GM23338 (cell line): Measurements from ENCODE around the gene MYL5. TPM values are rescaled to one million over a fixed set of nuclear protein-coding genes. Genes with fewer than 3 reads are reported as not detected.

Source experiments
- ATAC-seq: fragments of 200-7000 bp; cut with Tn5 transposase; 3 replicates; pipeline ENCODE4 v1.9.1; 2020
- DNase-seq: peaks from one replicate; pipeline ENCODE4 v3.0.0-alpha.2; 2015; ENCODE audit warnings: low spot score
- H2AFZ ChIP-seq: fragments of 200-600 bp; sonication (generic); 2 replicates; pipeline ENCODE4 v1.8.0; 2016; ENCODE audit warnings: antibody characterized with exemption, mild to moderate bottlenecking, moderate library complexity
- H3F3A ChIP-seq: fragments of 200-600 bp; sonication (generic); replicated peaks from 2 replicates; pipeline ENCODE4 v1.8.0; 2017; ENCODE audit warnings: antibody characterized with exemption, mixed run types, low read depth
- H3K27ac ChIP-seq: fragments of 200-600 bp; sonication (generic); 2 replicates; pipeline ENCODE4 v1.6.1; 2016; ENCODE audit warnings: low read depth
- H3K27me3 ChIP-seq: fragments of 200-600 bp; sonication (generic); 2 replicates; pipeline ENCODE4 v1.8.0; 2016; ENCODE audit warnings: mild to moderate bottlenecking, mixed run types, moderate library complexity; ENCODE audit not compliant: insufficient read depth
- H3K36me3 ChIP-seq: fragments of 200-600 bp; sonication (generic); 2 replicates; pipeline ENCODE4 v1.8.0; 2016; ENCODE audit warnings: mild to moderate bottlenecking; ENCODE audit not compliant: insufficient read depth
- H3K4me1 ChIP-seq: fragments of 200-600 bp; sonication (generic); 2 replicates; pipeline ENCODE4 v1.8.0; 2016; ENCODE audit warnings: mild to moderate bottlenecking, moderate library complexity; ENCODE audit not compliant: insufficient read depth
- H3K4me2 ChIP-seq: fragments of 200-600 bp; sonication (generic); 2 replicates; pipeline ENCODE4 v1.7.1; 2017; ENCODE audit warnings: mixed run types
- H3K4me3 ChIP-seq: fragments of 200-600 bp; sonication (generic); 2 replicates; pipeline ENCODE4 v1.6.1; 2016; ENCODE audit warnings: mixed run types
- H3K79me2 ChIP-seq: fragments of 200-600 bp; sonication (generic); replicated peaks from 2 replicates; pipeline ENCODE4 v1.8.0; 2017; ENCODE audit warnings: mild to moderate bottlenecking; ENCODE audit not compliant: insufficient read depth
- H3K9me2 ChIP-seq: fragments of 200-600 bp; sonication (generic); 2 replicates; pipeline ENCODE4 v1.8.0; 2017; ENCODE audit not compliant: insufficient read depth
- H4K20me1 ChIP-seq: fragments of 200-600 bp; sonication (generic); replicated peaks from 2 replicates; pipeline ENCODE4 v1.8.0; 2017; ENCODE audit warnings: mild to moderate bottlenecking; ENCODE audit not compliant: insufficient read depth
- H3K27ac Mint-ChIP-seq: 2 replicates; pipeline ENCODE4 v1.8.0; 2020; ENCODE audit warnings: inconsistent platforms, mild to moderate bottlenecking, moderate library complexity, mixed read lengths
- H3K27me3 Mint-ChIP-seq: 3 replicates; pipeline ENCODE4 v1.8.0; 2022; ENCODE audit warnings: low read depth, mild to moderate bottlenecking, moderate library complexity, mixed read lengths, inconsistent platforms; ENCODE audit not compliant: insufficient read depth, poor library complexity
- H3K36me3 Mint-ChIP-seq: 3 replicates; pipeline ENCODE4 v1.8.0; 2021; ENCODE audit warnings: low read depth, mild to moderate bottlenecking, inconsistent platforms, moderate library complexity, mixed read lengths
- H3K4me1 Mint-ChIP-seq: 3 replicates; pipeline ENCODE4 v1.8.0; 2020; ENCODE audit warnings: mild to moderate bottlenecking, inconsistent platforms, mixed read lengths
- H3K4me3 Mint-ChIP-seq: 3 replicates; pipeline ENCODE4 v1.8.0; 2021; ENCODE audit warnings: moderate library complexity, mild to moderate bottlenecking, inconsistent platforms, mixed read lengths
- H3K9me3 Mint-ChIP-seq: 3 replicates; pipeline ENCODE4 v1.8.0; 2020; ENCODE audit warnings: moderate library complexity, mild to moderate bottlenecking, inconsistent platforms, mixed read lengths
- CREB1 ChIP-seq: fragments of 250-450 bp; sonication (Bioruptor Pico); IDR thresholded peaks from 2 replicates; pipeline ENCODE4 v1.5.0; 2020; ENCODE audit warnings: low read depth, mild to moderate bottlenecking, moderate library complexity
- EZH2 ChIP-seq: fragments of 200-600 bp; sonication (generic); IDR thresholded peaks from one replicate; pipeline ENCODE4 v1.8.0; 2017; ENCODE audit warnings: antibody characterized with exemption, mild to moderate bottlenecking, low read depth; ENCODE audit not compliant: unreplicated experiment
- POLR2AphosphoS5 ChIP-seq: IDR thresholded peaks from 2 replicates; pipeline ENCODE4 v1.6.1; 2016; ENCODE audit warnings: antibody characterized with exemption, low read depth
- ZNF114 ChIP-seq: fragments of 250-450 bp; sonication (Bioruptor Pico); IDR thresholded peaks from 2 replicates; pipeline ENCODE4 v1.5.0; 2020; ENCODE audit warnings: mild to moderate bottlenecking, moderate library complexity
- polyA plus RNA-seq: library from polyadenylated mRNA; unstranded; fragments of >200 nt; fragmentation: Nextera tagmentation; extraction: Ambion mirVana; gene quantifications from 2 replicates; pipeline ENCODE4 v1.2.1, GENCODE V29; 2016
- total RNA-seq: library from RNA; depleted of rRNA; stranded (reverse); fragments of >200 nt; shearing (Covaris generic); gene quantifications from 2 replicates; pipeline ENCODE4 v1.2.3, GENCODE V29; 2014
- TF ChIP-seq, protein P1 (sequence below), 2 experiments: fragments of 200-600 bp in 1 of 2; sonication (generic) in 1 of 2; conservative IDR thresholded peaks; 2 replicates each; pipeline versions ENCODE4 v1.5.1 to v1.6.1; 2016 to 2017; ENCODE audit warnings: antibody characterized with exemption in 2 of 2, low read depth in 2 of 2, mild to moderate bottlenecking in 2 of 2, moderate library complexity in 1 of 2
- TF ChIP-seq, protein P2 (sequence below): IDR thresholded peaks from 2 replicates; pipeline ENCODE4 v1.6.1; 2016; ENCODE audit warnings: antibody characterized with exemption
- TF ChIP-seq, protein P3 (sequence below): fragments of 250-450 bp; sonication (Bioruptor Pico); IDR thresholded peaks from 2 replicates; pipeline ENCODE4 v1.5.0; 2020; ENCODE audit warnings: mild to moderate bottlenecking, moderate library complexity
- TF ChIP-seq, protein P4 (sequence below): IDR thresholded peaks from one replicate; pipeline ENCODE4 v1.6.1; 2018; ENCODE audit warnings: antibody characterized with exemption; ENCODE audit not compliant: unreplicated experiment

The MYL5 gene
- total and polyA plus RNA-seq, 2 experiments from 2014 or later, result 3.0 to 4.4 TPM

DNA sequence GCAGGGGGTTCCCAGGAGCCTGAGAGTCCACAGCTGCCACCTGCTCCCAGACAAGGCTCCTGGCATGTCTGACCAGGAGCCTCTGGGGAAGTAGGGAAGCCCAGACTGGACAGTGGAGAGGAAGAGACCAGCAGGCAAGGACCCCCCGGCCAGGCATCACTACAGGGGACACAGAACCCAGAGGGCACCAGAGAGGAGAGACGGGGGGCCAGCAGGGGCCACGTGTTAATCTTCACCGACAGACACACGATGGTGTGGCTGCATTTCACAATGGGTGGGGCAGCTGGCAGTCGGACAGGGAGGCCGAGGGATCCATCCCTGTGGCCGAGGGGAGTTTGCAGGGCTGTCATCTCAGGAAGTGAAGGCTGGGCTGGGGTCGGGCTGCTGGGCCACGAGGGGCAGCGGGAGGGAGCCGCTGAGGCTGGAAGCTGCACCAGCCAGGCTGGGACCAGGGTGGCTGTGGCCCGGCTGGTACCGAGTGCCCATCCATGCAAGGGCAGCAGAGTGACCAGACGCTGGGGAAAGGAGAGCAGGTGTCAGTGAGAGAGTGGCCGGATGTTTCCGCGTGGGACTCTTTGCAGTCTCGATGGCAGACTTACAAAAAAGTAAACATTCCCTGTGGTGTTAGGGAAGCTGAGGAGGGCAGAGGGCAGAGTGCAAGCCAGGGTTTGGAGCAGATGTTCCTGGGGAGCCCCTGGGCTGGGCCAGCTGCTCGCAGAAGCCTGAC, 44.3 kb upstream of the MYL5 start:
- Mint-ChIP-seq H3K27me3 (peaks cover 23% of the 10 kb centered on the region), H3K4me3 (no peak overlapping the region), H3K27ac (no peak overlapping the region), H3K9me3 (peaks cover 21% of the 10 kb centered on the region), H3K36me3 (peaks cover 8% of the 10 kb centered on the region; the same call in 1 of the 3 replicates), H3K4me1 (peaks cover 4% of the 10 kb centered on the region; the same call in 2 of the 3 replicates)
- TF ChIP-seq, protein P1, sequence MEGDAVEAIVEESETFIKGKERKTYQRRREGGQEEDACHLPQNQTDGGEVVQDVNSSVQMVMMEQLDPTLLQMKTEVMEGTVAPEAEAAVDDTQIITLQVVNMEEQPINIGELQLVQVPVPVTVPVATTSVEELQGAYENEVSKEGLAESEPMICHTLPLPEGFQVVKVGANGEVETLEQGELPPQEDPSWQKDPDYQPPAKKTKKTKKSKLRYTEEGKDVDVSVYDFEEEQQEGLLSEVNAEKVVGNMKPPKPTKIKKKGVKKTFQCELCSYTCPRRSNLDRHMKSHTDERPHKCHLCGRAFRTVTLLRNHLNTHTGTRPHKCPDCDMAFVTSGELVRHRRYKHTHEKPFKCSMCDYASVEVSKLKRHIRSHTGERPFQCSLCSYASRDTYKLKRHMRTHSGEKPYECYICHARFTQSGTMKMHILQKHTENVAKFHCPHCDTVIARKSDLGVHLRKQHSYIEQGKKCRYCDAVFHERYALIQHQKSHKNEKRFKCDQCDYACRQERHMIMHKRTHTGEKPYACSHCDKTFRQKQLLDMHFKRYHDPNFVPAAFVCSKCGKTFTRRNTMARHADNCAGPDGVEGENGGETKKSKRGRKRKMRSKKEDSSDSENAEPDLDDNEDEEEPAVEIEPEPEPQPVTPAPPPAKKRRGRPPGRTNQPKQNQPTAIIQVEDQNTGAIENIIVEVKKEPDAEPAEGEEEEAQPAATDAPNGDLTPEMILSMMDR (conservative IDR thresholded peaks at IDR 0.05; ENCODE audit: low read depth in 2 of 2), result no peak
- TF ChIP-seq CREB1 (CRISPR knock-in tag) (no peak), POLR2AphosphoS5 (no peak), EZH2 (no peak), ZNF114 (CRISPR knock-in tag) (no peak)
- TF ChIP-seq, protein P2, sequence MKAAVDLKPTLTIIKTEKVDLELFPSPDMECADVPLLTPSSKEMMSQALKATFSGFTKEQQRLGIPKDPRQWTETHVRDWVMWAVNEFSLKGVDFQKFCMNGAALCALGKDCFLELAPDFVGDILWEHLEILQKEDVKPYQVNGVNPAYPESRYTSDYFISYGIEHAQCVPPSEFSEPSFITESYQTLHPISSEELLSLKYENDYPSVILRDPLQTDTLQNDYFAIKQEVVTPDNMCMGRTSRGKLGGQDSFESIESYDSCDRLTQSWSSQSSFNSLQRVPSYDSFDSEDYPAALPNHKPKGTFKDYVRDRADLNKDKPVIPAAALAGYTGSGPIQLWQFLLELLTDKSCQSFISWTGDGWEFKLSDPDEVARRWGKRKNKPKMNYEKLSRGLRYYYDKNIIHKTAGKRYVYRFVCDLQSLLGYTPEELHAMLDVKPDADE, result no peak
- TF ChIP-seq, protein P3, sequence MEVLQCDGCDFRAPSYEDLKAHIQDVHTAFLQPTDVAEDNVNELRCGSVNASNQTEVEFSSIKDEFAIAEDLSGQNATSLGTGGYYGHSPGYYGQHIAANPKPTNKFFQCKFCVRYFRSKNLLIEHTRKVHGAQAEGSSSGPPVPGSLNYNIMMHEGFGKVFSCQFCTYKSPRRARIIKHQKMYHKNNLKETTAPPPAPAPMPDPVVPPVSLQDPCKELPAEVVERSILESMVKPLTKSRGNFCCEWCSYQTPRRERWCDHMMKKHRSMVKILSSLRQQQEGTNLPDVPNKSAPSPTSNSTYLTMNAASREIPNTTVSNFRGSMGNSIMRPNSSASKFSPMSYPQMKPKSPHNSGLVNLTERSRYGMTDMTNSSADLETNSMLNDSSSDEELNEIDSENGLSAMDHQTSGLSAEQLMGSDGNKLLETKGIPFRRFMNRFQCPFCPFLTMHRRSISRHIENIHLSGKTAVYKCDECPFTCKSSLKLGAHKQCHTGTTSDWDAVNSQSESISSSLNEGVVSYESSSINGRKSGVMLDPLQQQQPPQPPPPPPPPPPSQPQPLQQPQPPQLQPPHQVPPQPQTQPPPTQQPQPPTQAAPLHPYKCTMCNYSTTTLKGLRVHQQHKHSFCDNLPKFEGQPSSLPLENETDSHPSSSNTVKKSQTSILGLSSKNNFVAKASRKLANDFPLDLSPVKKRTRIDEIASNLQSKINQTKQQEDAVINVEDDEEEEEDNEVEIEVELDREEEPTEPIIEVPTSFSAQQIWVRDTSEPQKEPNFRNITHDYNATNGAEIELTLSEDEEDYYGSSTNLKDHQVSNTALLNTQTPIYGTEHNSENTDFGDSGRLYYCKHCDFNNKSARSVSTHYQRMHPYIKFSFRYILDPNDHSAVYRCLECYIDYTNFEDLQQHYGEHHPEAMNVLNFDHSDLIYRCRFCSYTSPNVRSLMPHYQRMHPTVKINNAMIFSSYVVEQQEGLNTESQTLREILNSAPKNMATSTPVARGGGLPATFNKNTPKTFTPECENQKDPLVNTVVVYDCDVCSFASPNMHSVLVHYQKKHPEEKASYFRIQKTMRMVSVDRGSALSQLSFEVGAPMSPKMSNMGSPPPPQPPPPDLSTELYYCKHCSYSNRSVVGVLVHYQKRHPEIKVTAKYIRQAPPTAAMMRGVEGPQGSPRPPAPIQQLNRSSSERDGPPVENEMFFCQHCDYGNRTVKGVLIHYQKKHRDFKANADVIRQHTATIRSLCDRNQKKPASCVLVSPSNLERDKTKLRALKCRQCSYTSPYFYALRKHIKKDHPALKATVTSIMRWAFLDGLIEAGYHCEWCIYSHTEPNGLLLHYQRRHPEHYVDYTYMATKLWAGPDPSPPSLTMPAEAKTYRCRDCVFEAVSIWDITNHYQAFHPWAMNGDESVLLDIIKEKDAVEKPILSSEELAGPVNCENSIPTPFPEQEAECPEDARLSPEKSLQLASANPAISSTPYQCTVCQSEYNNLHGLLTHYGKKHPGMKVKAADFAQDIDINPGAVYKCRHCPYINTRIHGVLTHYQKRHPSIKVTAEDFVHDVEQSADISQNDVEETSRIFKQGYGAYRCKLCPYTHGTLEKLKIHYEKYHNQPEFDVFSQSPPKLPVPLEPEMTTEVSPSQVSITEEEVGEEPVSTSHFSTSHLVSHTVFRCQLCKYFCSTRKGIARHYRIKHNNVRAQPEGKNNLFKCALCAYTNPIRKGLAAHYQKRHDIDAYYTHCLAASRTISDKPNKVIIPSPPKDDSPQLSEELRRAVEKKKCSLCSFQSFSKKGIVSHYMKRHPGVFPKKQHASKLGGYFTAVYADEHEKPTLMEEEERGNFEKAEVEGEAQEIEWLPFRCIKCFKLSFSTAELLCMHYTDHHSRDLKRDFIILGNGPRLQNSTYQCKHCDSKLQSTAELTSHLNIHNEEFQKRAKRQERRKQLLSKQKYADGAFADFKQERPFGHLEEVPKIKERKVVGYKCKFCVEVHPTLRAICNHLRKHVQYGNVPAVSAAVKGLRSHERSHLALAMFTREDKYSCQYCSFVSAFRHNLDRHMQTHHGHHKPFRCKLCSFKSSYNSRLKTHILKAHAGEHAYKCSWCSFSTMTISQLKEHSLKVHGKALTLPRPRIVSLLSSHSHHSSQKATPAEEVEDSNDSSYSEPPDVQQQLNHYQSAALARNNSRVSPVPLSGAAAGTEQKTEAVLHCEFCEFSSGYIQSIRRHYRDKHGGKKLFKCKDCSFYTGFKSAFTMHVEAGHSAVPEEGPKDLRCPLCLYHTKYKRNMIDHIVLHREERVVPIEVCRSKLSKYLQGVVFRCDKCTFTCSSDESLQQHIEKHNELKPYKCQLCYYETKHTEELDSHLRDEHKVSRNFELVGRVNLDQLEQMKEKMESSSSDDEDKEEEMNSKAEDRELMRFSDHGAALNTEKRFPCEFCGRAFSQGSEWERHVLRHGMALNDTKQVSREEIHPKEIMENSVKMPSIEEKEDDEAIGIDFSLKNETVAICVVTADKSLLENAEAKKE (CRISPR knock-in tag), result no peak
- TF ChIP-seq, protein P4, sequence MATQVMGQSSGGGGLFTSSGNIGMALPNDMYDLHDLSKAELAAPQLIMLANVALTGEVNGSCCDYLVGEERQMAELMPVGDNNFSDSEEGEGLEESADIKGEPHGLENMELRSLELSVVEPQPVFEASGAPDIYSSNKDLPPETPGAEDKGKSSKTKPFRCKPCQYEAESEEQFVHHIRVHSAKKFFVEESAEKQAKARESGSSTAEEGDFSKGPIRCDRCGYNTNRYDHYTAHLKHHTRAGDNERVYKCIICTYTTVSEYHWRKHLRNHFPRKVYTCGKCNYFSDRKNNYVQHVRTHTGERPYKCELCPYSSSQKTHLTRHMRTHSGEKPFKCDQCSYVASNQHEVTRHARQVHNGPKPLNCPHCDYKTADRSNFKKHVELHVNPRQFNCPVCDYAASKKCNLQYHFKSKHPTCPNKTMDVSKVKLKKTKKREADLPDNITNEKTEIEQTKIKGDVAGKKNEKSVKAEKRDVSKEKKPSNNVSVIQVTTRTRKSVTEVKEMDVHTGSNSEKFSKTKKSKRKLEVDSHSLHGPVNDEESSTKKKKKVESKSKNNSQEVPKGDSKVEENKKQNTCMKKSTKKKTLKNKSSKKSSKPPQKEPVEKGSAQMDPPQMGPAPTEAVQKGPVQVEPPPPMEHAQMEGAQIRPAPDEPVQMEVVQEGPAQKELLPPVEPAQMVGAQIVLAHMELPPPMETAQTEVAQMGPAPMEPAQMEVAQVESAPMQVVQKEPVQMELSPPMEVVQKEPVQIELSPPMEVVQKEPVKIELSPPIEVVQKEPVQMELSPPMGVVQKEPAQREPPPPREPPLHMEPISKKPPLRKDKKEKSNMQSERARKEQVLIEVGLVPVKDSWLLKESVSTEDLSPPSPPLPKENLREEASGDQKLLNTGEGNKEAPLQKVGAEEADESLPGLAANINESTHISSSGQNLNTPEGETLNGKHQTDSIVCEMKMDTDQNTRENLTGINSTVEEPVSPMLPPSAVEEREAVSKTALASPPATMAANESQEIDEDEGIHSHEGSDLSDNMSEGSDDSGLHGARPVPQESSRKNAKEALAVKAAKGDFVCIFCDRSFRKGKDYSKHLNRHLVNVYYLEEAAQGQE, result no peak
- Histone ChIP-seq H2AFZ (no peak overlapping the region), H3K36me3 (no peaks in the 10 kb centered on the region), H3K4me2 (no peak overlapping the region), H3F3A (no peaks in the 10 kb centered on the region), H3K79me2 (no peaks in the 10 kb centered on the region), H3K4me3 (no peak overlapping the region), H3K9me2 (no peaks in the 10 kb centered on the region), H4K20me1 (no peaks in the 10 kb centered on the region), H3K4me1 (no peaks in the 10 kb centered on the region; the same call in 1 of the 2 replicates), H3K27ac (no peak overlapping the region), H3K27me3 (no peaks in the 10 kb centered on the region)
- DNase-seq (no peak), ATAC-seq (no peak)
